Adrenal gland (tissue), 5 donors: Measurements from ENCODE around the gene GRIFIN.

Experiments used
- POLR2A ChIP-seq, 2 donors: fragments of 450-650 bp; IDR thresholded peaks; one replicate each; pipeline ENCODE4 v1.6.1; 2017; ENCODE audit warnings: antibody characterized with exemption in 2 of 2, mild to moderate bottlenecking in 2 of 2, moderate library complexity in 1 of 2
- TF ChIP-seq, protein P1 (sequence below), 6 experiments: fragments of 450-650 bp in 4 of 6; fragments of 200-600 bp in 2 of 6; sonication (generic) in 1 of 6; IDR thresholded peaks; 1 replicate in 5 of 6; 2 replicates in 1 of 6; pipeline versions ENCODE4 v1.5.1 to v1.8.0; 2016 to 2021; ENCODE audit warnings: antibody characterized with exemption in 6 of 6, mild to moderate bottlenecking in 2 of 6, moderate library complexity in 1 of 6
- donor health status: DM: no; HTN: no; CAD: no.

DNA sequence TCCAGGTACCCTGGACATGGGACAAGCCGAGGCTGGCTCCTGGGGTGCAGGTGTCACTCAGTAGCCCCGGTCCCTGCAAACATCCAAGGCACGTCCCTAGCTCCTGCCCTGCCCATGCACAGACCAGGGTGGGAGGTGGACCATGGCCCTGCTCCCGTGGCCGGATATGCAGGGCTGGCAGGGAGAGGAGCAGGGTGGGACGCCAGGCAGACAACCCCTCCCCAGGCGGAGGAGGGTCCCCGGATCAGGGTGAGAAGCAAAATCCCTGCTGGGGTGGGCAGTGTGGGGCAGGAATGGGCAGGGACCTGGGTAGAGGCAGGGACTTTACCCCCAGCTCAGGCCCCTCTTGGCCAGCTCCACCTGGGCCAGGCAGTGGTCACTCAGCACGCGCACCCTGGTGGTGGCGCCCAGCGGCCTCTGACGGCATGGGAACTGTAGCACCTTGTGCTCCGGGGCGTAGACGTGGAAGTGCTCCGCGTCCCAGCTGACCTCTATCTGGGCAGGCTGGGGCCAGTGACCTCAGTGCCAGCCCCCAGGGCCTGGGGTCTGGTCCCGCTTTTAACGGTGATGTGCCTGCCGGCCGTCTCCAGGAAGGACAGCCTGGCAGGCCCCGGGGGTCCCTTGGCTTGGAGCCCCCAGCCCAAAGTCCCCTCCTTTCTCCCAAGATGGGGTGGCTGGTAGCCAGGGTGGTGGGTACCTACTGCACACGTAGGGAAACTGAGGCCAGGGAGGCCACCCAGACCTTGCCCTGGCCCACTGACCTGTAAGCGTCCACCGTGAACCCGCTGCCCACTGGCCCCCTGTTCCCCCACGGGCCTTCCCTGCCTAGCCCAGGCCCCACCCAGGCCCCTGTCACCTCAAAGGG is 1.2 kb downstream of the GRIFIN start:
- TF ChIP-seq, protein P1, sequence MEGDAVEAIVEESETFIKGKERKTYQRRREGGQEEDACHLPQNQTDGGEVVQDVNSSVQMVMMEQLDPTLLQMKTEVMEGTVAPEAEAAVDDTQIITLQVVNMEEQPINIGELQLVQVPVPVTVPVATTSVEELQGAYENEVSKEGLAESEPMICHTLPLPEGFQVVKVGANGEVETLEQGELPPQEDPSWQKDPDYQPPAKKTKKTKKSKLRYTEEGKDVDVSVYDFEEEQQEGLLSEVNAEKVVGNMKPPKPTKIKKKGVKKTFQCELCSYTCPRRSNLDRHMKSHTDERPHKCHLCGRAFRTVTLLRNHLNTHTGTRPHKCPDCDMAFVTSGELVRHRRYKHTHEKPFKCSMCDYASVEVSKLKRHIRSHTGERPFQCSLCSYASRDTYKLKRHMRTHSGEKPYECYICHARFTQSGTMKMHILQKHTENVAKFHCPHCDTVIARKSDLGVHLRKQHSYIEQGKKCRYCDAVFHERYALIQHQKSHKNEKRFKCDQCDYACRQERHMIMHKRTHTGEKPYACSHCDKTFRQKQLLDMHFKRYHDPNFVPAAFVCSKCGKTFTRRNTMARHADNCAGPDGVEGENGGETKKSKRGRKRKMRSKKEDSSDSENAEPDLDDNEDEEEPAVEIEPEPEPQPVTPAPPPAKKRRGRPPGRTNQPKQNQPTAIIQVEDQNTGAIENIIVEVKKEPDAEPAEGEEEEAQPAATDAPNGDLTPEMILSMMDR (IDR thresholded peaks at IDR 0.05), result no peak
- TF ChIP-seq POLR2A (IDR thresholded peaks at IDR 0.05), result no peak
